Activated T-helper 1 cell treated with Interleukin-2 at 50 U/mL for 16 hours (primary cell): ENCODE measurements around the gene APLNR.

Source experiments
- DNase-seq: peaks from one replicate; pipeline ENCODE4 v3.0.0-alpha.2; 2020; ENCODE audit warnings: low read depth

Gene APLNR

DNA sequence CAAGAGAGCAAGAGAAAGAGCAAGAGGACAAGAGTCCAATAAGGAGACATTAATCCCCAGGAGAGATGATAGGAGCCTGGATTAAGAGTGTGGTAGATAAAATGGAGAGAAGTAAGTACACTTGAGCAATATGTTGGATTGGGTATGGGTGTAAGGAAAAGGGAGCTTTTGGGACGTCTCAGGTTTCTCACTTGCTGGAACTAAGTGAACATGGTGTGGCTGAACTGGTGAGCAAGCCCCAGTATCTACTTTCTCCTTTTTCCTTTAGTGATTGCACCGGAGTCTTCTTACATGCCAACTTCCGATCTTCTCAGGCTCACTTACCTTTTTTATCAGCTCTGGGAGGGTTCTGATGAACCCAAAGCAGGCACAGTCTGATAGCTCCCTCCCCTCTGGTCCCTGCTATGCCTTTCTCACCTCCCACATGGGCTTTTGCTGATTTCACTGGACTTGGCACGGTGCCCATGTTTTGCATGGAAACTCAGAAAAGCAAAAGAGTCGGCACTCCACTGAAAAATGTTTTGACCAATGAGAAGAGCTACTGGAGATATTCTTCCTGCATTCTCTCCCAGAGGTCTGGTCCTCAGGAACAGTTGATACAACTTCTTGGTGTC lies 14.5 kb upstream of the APLNR start:
- no peak for DNase-seq

- DNase-seq: no peak
Measured at GRCh38 chr11:57251037-57251436, 14.0 kb upstream of the APLNR start.

DNA sequence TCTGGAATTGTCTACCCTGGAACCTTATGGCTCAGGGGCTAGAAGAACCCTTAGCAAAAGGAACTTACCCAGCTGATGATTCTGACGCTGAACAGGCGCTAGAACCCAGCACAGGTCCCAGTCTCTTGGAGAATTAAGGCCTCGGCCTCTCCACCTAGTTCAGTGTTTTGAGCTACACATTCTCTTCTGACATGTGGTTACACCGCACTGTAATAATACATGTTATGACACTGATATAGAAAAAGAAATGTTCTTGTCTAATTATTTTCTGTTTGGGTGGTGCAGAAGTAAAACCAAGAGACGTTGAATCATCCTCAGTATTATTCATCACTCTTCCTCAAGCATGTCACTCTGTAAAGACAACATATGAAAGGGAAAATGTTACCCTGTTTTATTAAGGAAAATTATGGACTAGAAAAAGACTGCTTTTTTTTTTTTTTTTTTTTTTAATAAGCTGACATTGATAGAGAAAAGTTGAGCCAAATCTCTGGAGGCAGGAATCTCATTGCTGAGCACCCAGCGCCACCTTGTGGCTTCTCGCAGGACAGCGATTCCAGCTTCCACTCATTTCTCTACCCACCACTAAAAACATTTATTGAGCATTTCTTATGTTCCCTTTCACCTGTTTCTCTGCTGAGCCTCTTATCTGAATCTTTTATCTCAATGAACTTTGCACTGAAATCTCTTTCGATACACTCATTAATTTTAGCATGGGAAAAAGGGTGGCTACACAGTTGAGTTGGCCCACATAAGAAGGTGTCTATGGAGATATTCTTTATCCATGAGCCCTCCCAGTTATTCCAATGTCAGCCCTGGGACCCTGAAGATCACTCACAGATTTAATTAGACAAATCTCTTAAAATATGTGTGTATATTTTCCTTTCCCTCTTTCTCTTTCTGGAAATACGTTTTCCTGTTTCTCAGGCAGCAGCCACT lies 12.6 kb upstream of the APLNR start:
- DNase-seq: no peak

- no peak for DNase-seq
Measured at GRCh38 chr11:57248780-57249383, 11.8 kb upstream of the APLNR start.

DNA sequence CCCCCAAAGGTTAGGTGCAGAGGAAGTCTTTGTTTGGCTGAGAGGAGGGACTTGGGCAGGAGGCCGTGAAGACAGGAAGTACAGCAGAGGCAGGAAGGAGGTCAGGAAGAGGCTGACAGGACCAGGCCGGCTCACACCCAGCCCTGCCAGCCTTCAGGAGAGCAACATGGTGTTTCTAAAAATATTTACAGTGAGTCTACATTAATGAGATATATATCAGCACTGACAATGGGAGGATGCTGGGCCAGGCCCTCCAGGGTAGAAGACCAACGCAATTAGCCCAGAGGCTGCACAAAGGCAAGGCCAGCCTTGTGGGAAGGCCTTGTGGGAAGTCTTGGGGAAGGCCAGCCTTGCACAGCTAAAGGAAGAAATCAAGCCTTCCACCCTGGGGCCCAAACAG lies 7.9 kb upstream of the APLNR start:
- DNase-seq: no peak

DNA sequence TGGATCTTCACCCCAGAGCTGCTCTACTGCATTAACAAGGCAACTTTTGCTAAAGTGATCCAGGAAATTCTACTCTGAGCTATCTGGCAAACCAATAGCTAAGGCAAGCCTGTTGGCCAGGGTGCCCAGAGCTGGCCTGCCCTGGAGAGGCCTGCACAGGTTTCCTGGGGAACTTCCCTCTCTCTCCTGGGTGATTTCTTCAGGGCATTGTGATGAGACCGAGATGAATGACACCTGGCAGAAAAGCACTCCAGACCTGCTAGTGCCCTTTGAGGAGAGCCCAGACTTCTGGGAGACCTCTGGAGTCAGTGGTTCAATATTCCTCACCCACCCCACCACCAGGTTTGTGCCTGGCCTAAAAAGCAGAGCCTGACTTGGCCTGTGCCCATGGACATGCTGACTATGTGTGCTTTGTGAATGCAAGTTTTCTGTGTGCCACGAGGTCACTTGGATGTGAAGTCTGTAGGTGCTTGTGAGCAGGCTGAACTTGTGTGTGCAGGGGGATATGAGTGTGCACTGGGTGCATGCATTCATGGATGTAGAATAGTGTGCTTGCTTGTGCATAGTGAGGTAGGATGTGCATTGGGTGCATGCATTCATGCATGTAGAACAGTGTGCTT lies 4.4 kb upstream of the APLNR start:
- no peak for DNase-seq

DNA sequence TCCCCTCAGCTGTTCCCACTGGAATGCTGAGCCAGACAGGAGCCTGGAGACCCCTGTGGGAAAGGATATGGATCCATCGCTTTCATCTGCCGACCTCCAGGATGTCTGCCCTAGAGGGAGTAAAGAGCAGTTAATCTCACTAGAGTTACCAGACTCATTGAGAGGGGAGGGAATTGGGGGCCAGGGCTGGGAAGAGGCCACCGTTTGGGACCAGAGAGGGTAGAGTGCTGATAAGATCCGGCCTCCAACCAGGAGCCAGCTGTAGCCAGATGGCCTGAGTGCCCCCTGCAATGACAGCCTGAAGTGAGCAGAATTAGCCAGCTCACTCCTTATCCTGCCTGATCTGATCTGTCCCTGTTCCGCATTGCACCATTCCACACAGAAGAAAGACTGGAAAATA lies 3.7 kb upstream of the APLNR start:
- DNase-seq: no peak

DNA sequence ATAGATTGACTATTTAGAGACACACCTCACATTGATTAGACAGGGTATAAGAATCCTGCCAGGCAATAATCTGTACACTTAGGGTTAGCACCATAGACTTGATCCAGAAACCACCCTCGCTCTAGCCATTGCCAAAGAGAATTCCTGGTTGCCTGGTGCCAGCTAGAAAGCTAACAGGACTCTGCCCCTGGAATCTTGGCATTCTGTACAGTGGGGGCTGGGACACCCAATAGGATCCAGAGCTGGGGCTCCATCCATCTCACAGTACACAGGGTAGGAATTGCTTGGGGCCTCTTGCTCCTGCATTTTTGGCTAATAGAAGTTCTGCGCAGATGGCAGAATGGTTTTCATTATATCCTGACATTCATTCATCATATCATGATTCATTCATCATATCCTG lies 3.0 kb upstream of the APLNR start:
- no peak for DNase-seq

GRCh38 chr11:57239348-57239747 lies 2.3 kb upstream of the APLNR start:
- no peak for DNase-seq

DNA sequence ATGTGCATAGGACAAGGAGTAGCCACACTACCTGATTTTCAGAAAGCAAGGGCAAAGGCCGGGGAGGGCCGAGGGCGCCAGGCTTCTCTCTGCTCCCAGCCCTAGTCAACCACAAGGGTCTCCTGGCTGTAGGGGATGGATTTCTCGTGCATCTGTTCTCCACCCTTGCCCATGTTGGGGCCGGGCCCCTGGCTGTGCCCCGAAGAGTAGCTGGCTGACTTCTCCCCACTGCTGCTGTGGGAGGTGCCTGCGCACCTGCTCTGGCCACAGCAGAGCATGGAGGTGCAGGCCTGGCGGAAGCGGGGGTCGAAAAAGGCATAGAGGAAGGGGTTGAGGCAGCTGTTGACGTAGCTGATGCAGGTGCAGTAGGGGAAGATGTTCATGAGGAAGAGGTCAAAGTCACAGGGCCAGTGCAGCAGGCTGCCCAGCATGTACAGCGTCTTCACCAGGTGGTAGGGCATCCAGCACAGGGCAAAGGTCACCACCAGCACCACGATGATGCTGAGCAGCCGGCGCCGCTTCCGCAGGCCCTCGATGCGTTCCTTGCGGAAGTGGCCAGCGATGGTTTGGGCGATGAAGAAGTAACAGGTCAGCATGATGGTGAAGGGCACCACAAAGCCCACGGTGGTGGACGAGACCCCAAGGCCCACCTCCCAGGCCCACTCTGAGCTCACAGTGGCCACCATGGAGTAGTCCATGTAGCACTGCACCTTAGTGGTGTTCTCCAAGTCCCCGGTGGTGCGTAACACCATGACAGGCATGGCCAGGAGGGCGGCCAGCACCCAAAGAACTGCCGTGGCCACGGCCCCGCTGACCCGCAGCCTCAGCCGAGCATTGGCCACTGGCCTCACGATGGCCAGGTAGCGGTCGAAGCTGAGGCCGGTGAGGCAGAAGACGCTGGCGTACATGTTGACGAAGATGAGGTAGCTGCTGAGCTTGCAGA lies 1.0 kb downstream of the APLNR start:
- no peak for DNase-seq

GRCh38 chr11:57233702-57234101 lies 3.3 kb downstream of the APLNR start:
- no peak for DNase-seq

GRCh38 chr11:57231539-57232253 lies 5.4 kb downstream of the APLNR start:
- no peak for DNase-seq

GRCh38 chr11:57230791-57231538 lies 6.1 kb downstream of the APLNR start:
- DNase-seq: no peak

DNA sequence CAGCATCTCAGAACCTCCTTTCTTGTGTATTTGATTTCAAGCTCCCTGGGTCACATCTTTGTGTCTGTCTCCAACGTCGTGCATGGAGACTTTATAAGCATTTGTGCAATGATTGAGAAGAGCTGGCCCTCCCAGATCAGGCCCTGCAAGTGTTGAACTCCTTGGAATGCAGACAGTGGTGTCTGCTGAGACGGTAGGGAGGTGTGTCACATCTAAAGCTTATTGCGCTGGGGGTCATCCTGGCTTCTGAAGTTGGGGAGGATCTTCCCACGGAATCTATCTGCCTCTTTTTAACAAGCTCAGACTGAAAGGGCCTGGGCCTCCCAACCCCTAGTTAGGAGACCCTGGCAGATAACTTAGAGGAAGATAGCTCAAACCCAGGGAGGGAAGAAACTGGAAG lies 6.7 kb downstream of the APLNR start:
- no peak for DNase-seq

DNA sequence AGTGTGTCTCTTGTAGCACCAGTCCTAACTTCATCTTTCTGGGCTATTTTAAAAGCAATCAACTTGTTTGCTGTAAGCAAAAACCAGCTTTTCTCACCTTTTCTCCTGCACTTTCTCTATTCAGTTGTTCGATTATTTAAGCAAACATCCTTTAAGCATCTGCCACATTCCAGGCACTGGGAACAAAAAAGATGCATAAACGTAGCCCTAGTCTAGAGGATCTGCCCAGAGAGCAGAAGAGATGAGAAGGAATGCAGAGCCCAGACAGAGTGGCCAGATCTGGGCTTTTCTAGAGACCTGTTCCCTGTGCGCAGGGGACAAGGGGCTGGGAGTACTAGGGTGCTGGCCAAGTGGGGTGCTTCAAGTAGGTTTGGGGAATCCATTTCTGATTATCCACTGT lies 8.4 kb downstream of the APLNR start:
- DNase-seq: no peak

GRCh38 chr11:57224537-57224936 lies 12.5 kb downstream of the APLNR start:
- DNase-seq: no peak

GRCh38 chr11:57224128-57224527 lies 12.9 kb downstream of the APLNR start:
- DNase-seq: no peak

DNA sequence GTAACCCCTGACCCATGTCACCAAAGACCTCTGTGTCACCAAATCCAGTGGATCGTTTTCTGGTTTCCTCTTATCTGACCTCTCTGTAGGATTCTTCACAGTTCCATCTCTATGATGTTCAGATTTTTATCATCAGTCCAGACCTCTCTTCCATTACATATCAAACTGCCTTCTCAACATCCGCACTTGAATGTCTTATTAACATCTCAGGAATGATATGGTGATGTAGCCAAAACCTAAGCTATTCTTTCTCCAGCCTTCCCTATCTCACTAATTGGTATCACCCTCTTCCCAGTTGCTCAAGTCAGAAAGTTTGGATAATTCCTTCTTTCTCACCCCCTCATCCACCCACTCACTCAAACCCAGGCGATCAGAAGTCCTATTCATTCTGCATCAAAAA lies 13.4 kb downstream of the APLNR start:
- DNase-seq: no peak

- DNase-seq: no peak
Measured at GRCh38 chr11:57222239-57222638, 14.8 kb downstream of the APLNR start.

GRCh38 chr11:57219021-57219627 lies 17.9 kb downstream of the APLNR start:
- DNase-seq: no peak
